ENCODE data around the gene TRIM68. TPM values are rescaled to one million over a fixed set of nuclear protein-coding genes. Genes with fewer than 3 reads are reported as not detected.

TRIM68 gene
- total and polyA plus RNA-seq, 7 experiments from 2014 or later: 3.8 to 29.5 (median 13.0) TPM

GRCh38 chr11:4643076-4643475, 35.0 kb upstream of the TRIM68 start:
- intact Hi-C loops (cut with micrococcal nuclease): no loop called here
- Mint-ChIP-seq H3K4me1 (peaks cover 0 to 2% (median 0%) of the 10 kb centered on the region in 7 donors), H3K36me3 (no peaks in the 10 kb centered on the region), H3K9me3 (no peaks in the 10 kb centered on the region), H3K4me3 (no peak overlapping the region), H3K27me3 (peaks cover 2 to 21% (median 16%) of the 10 kb centered on the region in 5 donors), H3K27ac (no peak overlapping the region)
- Histone ChIP-seq H3K4me1 (ENCODE audit: control insufficient read depth in 2 of 2, insufficient read depth in 2 of 2, low read length in 2 of 2) (no peaks in the 10 kb centered on the region), H3K27ac (ENCODE audit: low read depth, low read length) (no peak overlapping the region), H3K4me3 (ENCODE audit: low read length) (no peak overlapping the region), H3K36me3 (ENCODE audit: control insufficient read depth in 2 of 3, insufficient read depth in 3 of 3, low read length in 3 of 3) (no peaks in the 10 kb centered on the region), H3K27me3 (ENCODE audit: control insufficient read depth in 2 of 2, insufficient read depth in 2 of 2, low read length in 2 of 2) (no peaks in the 10 kb centered on the region), H3K9me3 (ENCODE audit: control insufficient read depth in 2 of 3, low read length in 3 of 3) (no peaks in the 10 kb centered on the region)
- ATAC-seq (no peak), DNase-seq (no peak)
- ChIA-PET POLR2A (no interaction called here), CTCF (no interaction called here)

- peaks cover 0 to 2% (median 0%) of the 10 kb centered on the region in 7 donors for H3K4me1 Mint-ChIP-seq
- no peaks in the 10 kb centered on the region for H3K4me1 ChIP-seq (ENCODE audit: control insufficient read depth in 2 of 2, insufficient read depth in 2 of 2, low read length in 2 of 2)
- CTCF ChIA-PET: no interaction called here
- peaks cover 0 to 20% (median 16%) of the 10 kb centered on the region in 5 donors for H3K27me3 Mint-ChIP-seq
- no peak for DNase-seq
- no peaks in the 10 kb centered on the region for H3K9me3 Mint-ChIP-seq
- H3K9me3 ChIP-seq (ENCODE audit: control insufficient read depth in 2 of 3, low read length in 3 of 3): no peaks in the 10 kb centered on the region
- POLR2A ChIA-PET: no interaction called here
- H3K4me3 Mint-ChIP-seq: no peak overlapping the region
- no peak overlapping the region for H3K4me3 ChIP-seq (ENCODE audit: low read length)
- no peaks in the 10 kb centered on the region for H3K36me3 ChIP-seq (ENCODE audit: control insufficient read depth in 2 of 3, insufficient read depth in 3 of 3, low read length in 3 of 3)
- intact Hi-C loops (cut with micrococcal nuclease): no loop called here
- no peaks in the 10 kb centered on the region for H3K36me3 Mint-ChIP-seq
- no peak overlapping the region for H3K27ac Mint-ChIP-seq
- H3K27ac ChIP-seq (ENCODE audit: low read depth, low read length): no peak overlapping the region
- H3K27me3 ChIP-seq (ENCODE audit: control insufficient read depth in 2 of 2, insufficient read depth in 2 of 2, low read length in 2 of 2): no peaks in the 10 kb centered on the region
- ATAC-seq: no peak
These were observed 34.0 kb upstream of the TRIM68 start for GRCh38 chr11:4642043-4642442.

DNA sequence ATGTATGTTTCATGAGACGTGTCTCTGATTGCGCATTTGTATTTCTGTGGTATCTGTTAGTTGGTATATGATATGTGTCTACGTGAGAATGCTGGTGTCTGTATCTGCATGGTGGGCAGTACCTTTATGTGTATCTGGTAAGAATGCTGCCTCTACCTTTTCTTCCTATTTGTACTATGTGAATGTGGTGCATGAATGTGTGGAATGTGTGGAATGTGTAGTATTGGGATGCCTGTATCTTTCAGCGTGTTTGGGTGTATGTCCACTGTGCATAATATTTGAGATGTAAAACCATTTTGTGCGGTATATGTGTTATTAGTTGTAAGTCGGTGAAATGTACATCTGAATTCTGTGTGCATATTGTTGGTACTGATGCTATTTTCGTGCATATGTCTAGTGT, 33.5 kb upstream of the TRIM68 start:
- no peak overlapping the region for H3K4me3 Mint-ChIP-seq
- Histone ChIP-seq H3K4me3 (ENCODE audit: low read length) (no peak overlapping the region), H3K27ac (ENCODE audit: low read depth, low read length) (no peak overlapping the region), H3K4me1 (ENCODE audit: control insufficient read depth in 2 of 2, insufficient read depth in 2 of 2, low read length in 2 of 2) (no peaks in the 10 kb centered on the region), H3K9me3 (ENCODE audit: control insufficient read depth in 2 of 3, low read length in 3 of 3) (no peaks in the 10 kb centered on the region), H3K27me3 (ENCODE audit: control insufficient read depth in 2 of 2, insufficient read depth in 2 of 2, low read length in 2 of 2) (no peaks in the 10 kb centered on the region), H3K36me3 (ENCODE audit: control insufficient read depth in 2 of 3, insufficient read depth in 3 of 3, low read length in 3 of 3) (no peaks in the 10 kb centered on the region)
- ChIA-PET POLR2A (no interaction called here), CTCF (no interaction called here)
- H3K27ac Mint-ChIP-seq: no peak overlapping the region
- peaks cover 0 to 20% (median 16%) of the 10 kb centered on the region in 5 donors for H3K27me3 Mint-ChIP-seq
- no peaks in the 10 kb centered on the region for H3K36me3 Mint-ChIP-seq
- DNase-seq (no peak), ATAC-seq (no peak)
- H3K4me1 Mint-ChIP-seq: peaks cover 0 to 2% (median 0%) of the 10 kb centered on the region in 7 donors
- H3K9me3 Mint-ChIP-seq: no peaks in the 10 kb centered on the region
- intact Hi-C loops (cut with micrococcal nuclease): no loop called here

DNA sequence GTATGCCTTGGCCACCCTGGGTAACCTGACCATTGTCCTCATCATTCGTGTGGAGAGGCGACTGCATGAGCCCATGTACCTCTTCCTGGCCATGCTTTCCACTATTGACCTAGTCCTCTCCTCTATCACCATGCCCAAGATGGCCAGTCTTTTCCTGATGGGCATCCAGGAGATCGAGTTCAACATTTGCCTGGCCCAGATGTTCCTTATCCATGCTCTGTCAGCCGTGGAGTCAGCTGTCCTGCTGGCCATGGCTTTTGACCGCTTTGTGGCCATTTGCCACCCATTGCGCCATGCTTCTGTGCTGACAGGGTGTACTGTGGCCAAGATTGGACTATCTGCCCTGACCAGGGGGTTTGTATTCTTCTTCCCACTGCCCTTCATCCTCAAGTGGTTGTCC, 31.9 kb upstream of the TRIM68 start:
- no peak for DNase-seq
- Mint-ChIP-seq H3K4me3 (no peak overlapping the region), H3K9me3 (no peaks in the 10 kb centered on the region), H3K4me1 (peaks cover 0 to 2% (median 0%) of the 10 kb centered on the region in 7 donors), H3K36me3 (no peaks in the 10 kb centered on the region), H3K27me3 (peaks cover 0 to 20% (median 16%) of the 10 kb centered on the region in 5 donors), H3K27ac (no peak overlapping the region)
- Histone ChIP-seq H3K27ac (ENCODE audit: low read depth, low read length) (no peak overlapping the region), H3K36me3 (ENCODE audit: control insufficient read depth in 2 of 3, insufficient read depth in 3 of 3, low read length in 3 of 3) (no peaks in the 10 kb centered on the region), H3K9me3 (ENCODE audit: control insufficient read depth in 2 of 3, low read length in 3 of 3) (no peaks in the 10 kb centered on the region), H3K4me3 (ENCODE audit: low read length) (no peak overlapping the region), H3K4me1 (ENCODE audit: control insufficient read depth in 2 of 2, insufficient read depth in 2 of 2, low read length in 2 of 2) (no peaks in the 10 kb centered on the region), H3K27me3 (ENCODE audit: control insufficient read depth in 2 of 2, insufficient read depth in 2 of 2, low read length in 2 of 2) (no peaks in the 10 kb centered on the region)
- intact Hi-C loops (cut with micrococcal nuclease): loop anchor here in 1 of 2 donors (5.0 kb wide), 2 partner anchors 453 to 1167 kb away; partner anchors contain the start of gene OR52N2
- no peak for ATAC-seq
- ChIA-PET CTCF (no interaction called here), POLR2A (no interaction called here)

DNA sequence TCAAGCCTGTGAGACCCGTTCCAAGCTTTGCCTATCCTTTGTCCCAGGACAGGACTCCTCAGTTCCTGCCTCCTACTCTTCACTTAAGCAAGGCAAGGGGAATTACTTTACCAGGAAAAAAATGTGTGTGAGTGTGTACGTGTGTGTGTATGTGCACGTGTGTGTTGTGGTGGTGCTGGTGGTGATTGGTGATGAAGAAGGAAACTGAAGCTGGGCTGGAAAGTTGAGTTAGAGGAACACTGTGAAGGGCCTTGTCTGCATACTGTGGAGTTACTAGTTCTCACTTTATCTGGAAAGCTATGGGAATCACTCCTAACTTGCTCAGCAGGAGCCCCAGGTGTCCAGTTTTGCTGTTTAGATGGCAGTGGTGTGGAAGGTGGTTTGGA, 29.6 kb upstream of the TRIM68 start:
- DNase-seq: no peak
- Histone ChIP-seq H3K4me1 (ENCODE audit: control insufficient read depth in 2 of 2, insufficient read depth in 2 of 2, low read length in 2 of 2) (no peaks in the 10 kb centered on the region), H3K9me3 (ENCODE audit: control insufficient read depth in 2 of 3, low read length in 3 of 3) (no peaks in the 10 kb centered on the region), H3K36me3 (ENCODE audit: control insufficient read depth in 2 of 3, insufficient read depth in 3 of 3, low read length in 3 of 3) (no peaks in the 10 kb centered on the region), H3K4me3 (ENCODE audit: low read length) (no peak overlapping the region), H3K27me3 (ENCODE audit: control insufficient read depth in 2 of 2, insufficient read depth in 2 of 2, low read length in 2 of 2) (no peaks in the 10 kb centered on the region), H3K27ac (ENCODE audit: low read depth, low read length) (no peak overlapping the region)
- H3K27me3 Mint-ChIP-seq: peaks cover 0 to 18% (median 16%) of the 10 kb centered on the region in 5 donors
- H3K9me3 Mint-ChIP-seq: no peaks in the 10 kb centered on the region
- ChIA-PET POLR2A (no interaction called here), CTCF (interaction anchor here (1.0 to 2.0 kb wide), 6 partner anchors 10 to 1715 kb away, joined by 3 to 15 read pairs (median 3); no protein-coding TSS in a partner anchor)
- no peaks in the 10 kb centered on the region for H3K36me3 Mint-ChIP-seq
- no peak for ATAC-seq
- no peak overlapping the region for H3K27ac Mint-ChIP-seq
- no peaks in the 10 kb centered on the region for H3K4me1 Mint-ChIP-seq
- intact Hi-C loops (cut with micrococcal nuclease): loop anchor here (1.0 to 5.0 kb wide), 6 partner anchors 29 to 1254 kb away; partner anchors contain the start of genes OR52N2 (in 1 of the 2) and TRIM68 (in 1 of the 2)
- no peak overlapping the region for H3K4me3 Mint-ChIP-seq

DNA sequence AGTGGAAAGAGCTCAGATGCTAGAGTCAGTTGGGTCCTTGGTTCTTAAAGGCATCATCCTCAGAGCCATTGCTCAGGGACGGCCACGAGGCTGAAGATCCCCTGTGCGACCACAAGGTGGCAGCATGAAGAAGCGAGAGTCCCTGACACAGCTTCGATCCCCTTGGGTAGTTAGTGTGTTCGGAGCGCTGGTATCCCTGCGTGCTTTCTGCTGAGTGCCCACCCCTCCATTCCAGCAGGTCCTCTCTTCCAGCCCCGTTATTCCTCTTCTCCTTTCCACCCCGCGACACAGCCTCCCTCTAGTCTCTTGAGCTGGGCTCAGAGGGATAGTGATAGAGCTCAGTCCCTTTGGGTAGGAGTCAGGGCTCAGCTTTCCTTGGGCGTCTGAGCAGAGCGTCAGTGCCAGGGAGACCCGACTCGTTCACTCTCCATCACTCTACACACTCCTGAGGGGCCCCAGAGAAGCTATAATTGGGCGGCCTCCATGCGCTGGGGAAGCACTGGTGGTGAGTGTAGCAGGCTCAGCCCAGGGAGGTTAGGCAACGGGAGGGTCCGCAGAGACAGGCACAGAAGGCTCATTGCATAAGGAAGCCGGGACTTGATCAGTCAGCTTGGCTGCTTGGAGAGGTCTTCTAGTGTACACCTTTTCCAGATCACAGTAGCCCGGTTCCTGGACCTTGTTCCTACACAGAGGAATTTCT, 29.1 kb upstream of the TRIM68 start, which contains the start of gene OR51D1:
Gene OR51D1 (plus strand): TSS at position 516 of the 700 bp plus-strand sequence. CDS start 2,314 bp downstream, outside the sequence.
- peak; percentile 90 for ATAC-seq
- H3K4me3 ChIP-seq (ENCODE audit: low read length): no peak within 1 kb of the TSS
- H3K27me3 ChIP-seq (ENCODE audit: control insufficient read depth in 2 of 2, insufficient read depth in 2 of 2, low read length in 2 of 2): no peaks in the 10 kb centered on the region
- H3K27ac ChIP-seq (ENCODE audit: low read depth, low read length): no peak within 1 kb of the TSS
- H3K4me3 Mint-ChIP-seq: no peak within 1 kb of the TSS
- intact Hi-C loops (cut with micrococcal nuclease): loop anchor here (1.0 to 5.0 kb wide), 6 partner anchors 29 to 1254 kb away; partner anchors contain the start of genes OR52N2 (in 1 of the 2) and TRIM68 (in 1 of the 2)
- peaks cover 0 to 21% (median 15%) of the 10 kb centered on the region in 5 donors for H3K27me3 Mint-ChIP-seq
- H3K9me3 Mint-ChIP-seq: peaks cover 0 to under 1% (median 0%) of the 10 kb centered on the region in 11 donors
- CTCF ChIA-PET: interaction anchor here (1.0 to 2.0 kb wide), 9 partner anchors 9 to 1716 kb away, joined by 3 to 15 read pairs (median 3); partner anchors contain the start of gene OR52N2
- no peak within 1 kb of the TSS for H3K27ac Mint-ChIP-seq
- no peaks in the 10 kb centered on the region for H3K4me1 ChIP-seq (ENCODE audit: control insufficient read depth in 2 of 2, insufficient read depth in 2 of 2, low read length in 2 of 2)
- no peaks in the 10 kb centered on the region for H3K36me3 Mint-ChIP-seq
- no peaks in the 10 kb centered on the region for H3K4me1 Mint-ChIP-seq
- H3K9me3 ChIP-seq (ENCODE audit: control insufficient read depth in 2 of 3, low read length in 3 of 3): no peaks in the 10 kb centered on the region
- no peaks in the 10 kb centered on the region for H3K36me3 ChIP-seq (ENCODE audit: control insufficient read depth in 2 of 3, insufficient read depth in 3 of 3, low read length in 3 of 3)
- POLR2A ChIA-PET: no interaction called here
- DNase-seq: peak; percentile 33 to 64 (median 54)
